SH-SY5Y (cell line): ENCODE results near the gene TRAPPC13.

ENCODE experiments used
- GATA2 ChIP-seq: IDR thresholded peaks from 2 replicates; pipeline ENCODE4 v1.6.1; 2011; ENCODE audit warnings: mild to moderate bottlenecking, low read depth, low read length
- GATA3 ChIP-seq: IDR thresholded peaks from 2 replicates; pipeline ENCODE4 v1.6.1; 2011; ENCODE audit warnings: low read depth, mild to moderate bottlenecking, low read length, moderate library complexity

GRCh38 chr5:65625743-65626142 is 916 bp downstream of the TRAPPC13 start:
- TF ChIP-seq GATA2: no peak
- TF ChIP-seq GATA3: no peak
